Measurements from ENCODE around the gene PARP3. TPM values are rescaled to one million over a fixed set of nuclear protein-coding genes. Genes with fewer than 3 reads are reported as not detected.

Gene PARP3
- total and polyA plus RNA-seq, 2 of the 8 experiments (the other 6 are each of a cell fraction or from before 2014, with no cell fraction given): 1.3 to 1.6 TPM

GRCh38 chr3:51904034-51904823 is 37.9 kb upstream of the PARP3 start:
- ChIA-PET CTCF (ENCODE audit: partially characterized antibody) (interaction anchor here (0.6 kb wide), 1 partner anchor 20 kb away, joined by 4 read pairs; no protein-coding TSS in a partner anchor), POLR2A (ENCODE audit: partially characterized antibody) (no interaction called here)
- Histone ChIP-seq H2BK15ac (ENCODE audit: low read length) (no peak overlapping the region), H2BK20ac (ENCODE audit: low read length) (no peak overlapping the region), H3K27ac (ENCODE audit: low read depth, low read length) (no peak overlapping the region), H3K18ac (ENCODE audit: extremely low read depth, low read length) (no peak overlapping the region), H2AK5ac (ENCODE audit: low read depth, low read length) (no peak overlapping the region), H3K27me3 (replicated peaks in 1 of 4; ENCODE audit: control insufficient read depth in 3 of 4, extremely low read depth in 1 of 4, insufficient read depth in 3 of 4, low read length in 3 of 4) (no peaks in the 10 kb centered on the region), H2BK120ac (replicated peaks; ENCODE audit: low read depth, low read length) (no peak overlapping the region), H3K4ac (replicated peaks; ENCODE audit: insufficient read length, low read depth, low read length) (no peak overlapping the region), H3K56ac (replicated peaks; ENCODE audit: insufficient read length, low read depth, low read length) (no peak overlapping the region), H3K9ac (replicated peaks in 1 of 4; ENCODE audit: extremely low read depth in 1 of 4, low read depth in 3 of 4, low read length in 3 of 4) (no peak overlapping the region), H3K36me3 (ENCODE audit: control insufficient read depth in 2 of 4, insufficient read depth in 4 of 4, low read length in 3 of 4) (no peaks in the 10 kb centered on the region), H3K4me2 (ENCODE audit: insufficient read depth in 1 of 2, low read depth in 2 of 2, low read length in 2 of 2) (no peak overlapping the region), H3K79me2 (ENCODE audit: control insufficient read depth in 1 of 2, insufficient read depth in 2 of 2, low read length in 2 of 2) (no peaks in the 10 kb centered on the region; a peak in 1 of 4 replicates), H3K4me1 (replicated peaks in 1 of 4; ENCODE audit: control insufficient read depth in 3 of 4, insufficient read depth in 4 of 4, low read length in 3 of 4) (peaks cover 0 to 3% (median 2%) of the 10 kb centered on the region in 4 experiments; a peak in 1 of 7 replicates), H3K9me3 (ENCODE audit: insufficient read depth in 2 of 2, low read depth in 1 of 2, low read length in 1 of 2) (no peaks in the 10 kb centered on the region; a peak in 1 of 4 replicates), H4K20me1 (replicated peaks in 1 of 2; ENCODE audit: control insufficient read depth in 1 of 2, insufficient read depth in 2 of 2, low read length in 2 of 2) (no peaks in the 10 kb centered on the region), H2AFZ (ENCODE audit: low read length) (no peak overlapping the region), H4K5ac (ENCODE audit: insufficient read length, low read depth, low read length) (no peak overlapping the region), H3K23ac (ENCODE audit: insufficient read length) (no peak overlapping the region), H3K4me3 (ENCODE audit: extremely low read depth in 1 of 4, insufficient read depth in 2 of 4, low read depth in 3 of 4, low read length in 4 of 4) (no peak overlapping the region), H4K91ac (replicated peaks; ENCODE audit: insufficient read length, low read length) (no peak overlapping the region), H4K8ac (ENCODE audit: extremely low read depth, insufficient read depth, low read length) (no peak overlapping the region), H3K23me2 (ENCODE audit: low read depth, low read length) (no peaks in the 10 kb centered on the region; the same call in 1 of the 2 replicates), H2BK12ac (ENCODE audit: low read depth, low read length) (no peak overlapping the region), H2BK5ac (ENCODE audit: low read depth, low read length) (no peak overlapping the region), H3K79me1 (ENCODE audit: low read depth, low read length) (no peaks in the 10 kb centered on the region), H3K14ac (ENCODE audit: insufficient read length) (no peak overlapping the region)
- TF ChIP-seq FOSL1 (IDR thresholded peaks at IDR 0.05; ENCODE audit: insufficient read depth, low read depth, low read length): no peak
- WGBS, 2 experiments (ENCODE audit: extremely low coverage in 1 of 2, insufficient coverage in 1 of 2, insufficient read length in 1 of 2, insufficient replicate concordance in 2 of 2, low coverage in 1 of 2, low lambda C conversion rate in 2 of 2, missing lambda C conversion rate in 1 of 2): 100% methylated on average over 2 of the region's 2 CpGs; no CpG with 5 or more reads in 1 of the 2 experiments
- FAIRE-seq: no peak
- DNase-seq (ENCODE audit: low read depth in 1 of 2, low spot score in 2 of 2): no peak
